Pancreas (tissue), 10 donors: ENCODE data around the gene ATXN1. TPM values are rescaled to one million over a fixed set of nuclear protein-coding genes. Genes with fewer than 3 reads are reported as not detected.
A peak's percentile ranks its signal among the peaks of the same experiment; 100 is the strongest.

ENCODE experiments used
- ATAC-seq, 4 donors: fragments of 200-7000 bp; cut with Tn5 transposase; one replicate each; pipeline versions ENCODE4 v1.8.0 to v1.9.1; 2020; ENCODE audit warnings: mild to moderate bottlenecking in 4 of 4, moderate library complexity in 4 of 4
- DNase-seq, 6 donors: peaks; one replicate each; pipeline ENCODE4 v3.0.0-alpha.2; 2020
- FAIRE-seq: peaks from 2 replicates; lab custom pipeline; 2012; peaks lifted over from hg19 to GRCh38; lab: Jason Lieb, UNC
- H3K27ac ChIP-seq, 4 donors: fragments of 200-600 bp; sonication (generic); 1 replicate in 3 of 4; 2 replicates in 1 of 4; pipeline versions ENCODE4 v1.5.0 to v1.8.0; 2020
- H3K27me3 ChIP-seq, 4 donors: fragments of 200-600 bp; one replicate each; pipeline ENCODE4 v1.8.0; 2021
- H3K36me3 ChIP-seq, 3 donors: fragments of 200-600 bp; sonication (generic) in 1 of 3; one replicate each; pipeline versions ENCODE4 v1.5.0 to v1.8.0; 2020 to 2021
- H3K4me1 ChIP-seq, 3 donors: fragments of 200-600 bp; one replicate each; pipeline ENCODE4 v1.8.0; 2021
- H3K4me3 ChIP-seq, 4 donors: fragments of 200-600 bp; sonication (generic) in 2 of 4; one replicate each; pipeline versions ENCODE4 v1.5.0 to v1.8.0; 2020 to 2021
- H3K9me3 ChIP-seq, 4 donors: fragments of 200-600 bp; one replicate each; pipeline ENCODE4 v1.8.0; 2021
- CTCF ChIP-seq, 4 donors: fragments of 200-600 bp; sonication (generic) in 3 of 4; IDR thresholded peaks; one replicate each; pipeline versions ENCODE4 v1.5.0 to v1.8.0; 2021; ENCODE audit warnings: antibody characterized with exemption in 4 of 4
- WGBS, 2 donors: extraction: QIAGEN DNeasy Blood & Tissue Kit; methylation state at CpG; one replicate each; pipeline ENCODE4 v1.1.7; 2013; 5-methylcytosine and 5-hydroxymethylcytosine counted together
- intact Hi-C, 3 donors: fragments of 100-400 bp; cut with DNase I; formaldehyde crosslinking; loops; one replicate each; pipeline versions ENCODE4 v1.11.1 to v1.14.2; 2022
- polyA plus RNA-seq, 2 donors: library from polyadenylated mRNA; stranded (reverse); fragments of 200-250 nt; gene quantifications; one replicate each; pipeline ENCODE4 v1.2.3, GENCODE V29; 2013
- total RNA-seq, 6 donors: library from RNA; stranded (reverse); fragmentation: NEBNext Ultra II Directional in 4 of 6; extraction: Animal tissue kit (Norgen Biotek cat#: 25700) in 4 of 6; gene quantifications; one replicate each; pipeline versions ENCODE4 v1.2.1 to v1.2.4, GENCODE V29; 2021 to 2023
- donor health status: healthy with polysubstance abuse.
- donor health status: DM: no; HTN: no; CAD: no; lungs with moderate emphysema.
- donor health status: DM: no; HTN: no; CAD: no.
- donor health status: control.
- donor health status: control.
- donor health status: Bipolar disorder and iron deficiency.
- donor health status: DM: yes; HTN: yes; CAD: no.
- donor health status: DM: no; HTN: no; CAD: no.
- donor health status: DM: no; HTN: no; CAD: no.
- donor health status: DM: yes; HTN: yes; CAD: no.

ATXN1 gene
- total and polyA plus RNA-seq, 8 donors: 4.9 to 38.6 (median 20.5) TPM

GRCh38 chr6:16412982-16413381 lies 348.3 kb downstream of the ATXN1 start:
- Histone ChIP-seq H3K27me3 (no peaks in the 10 kb centered on the region), H3K4me3 (no peak overlapping the region), H3K9me3 (no peaks in the 10 kb centered on the region), H3K27ac (no peak overlapping the region), H3K4me1 (no peaks in the 10 kb centered on the region), H3K36me3 (no peaks in the 10 kb centered on the region)
- WGBS, 2 donors: 85 to 87% methylated on average over 3 of the region's 3 CpGs
- intact Hi-C loops: loop anchor here in 1 of 3 donors (10.0 kb wide), 1 partner anchor 78 kb away; no protein-coding TSS in a partner anchor
- no peak for ATAC-seq
- no peak for DNase-seq
- FAIRE-seq: no peak
- no peak for TF ChIP-seq CTCF (IDR thresholded peaks at IDR 0.05)

GRCh38 chr6:16412171-16412570 lies 349.1 kb downstream of the ATXN1 start:
- Histone ChIP-seq H3K27ac (no peak overlapping the region), H3K4me1 (no peaks in the 10 kb centered on the region), H3K36me3 (no peaks in the 10 kb centered on the region), H3K27me3 (no peaks in the 10 kb centered on the region), H3K4me3 (no peak overlapping the region), H3K9me3 (no peaks in the 10 kb centered on the region)
- intact Hi-C loops: loop anchor here in 1 of 3 donors (10.0 kb wide), 1 partner anchor 77 kb away; no protein-coding TSS in a partner anchor
- DNase-seq (no peak), FAIRE-seq (no peak), ATAC-seq (no peak)
- 88 to 92% methylated on average over 4 of the region's 4 CpGs for WGBS, 2 donors
- no peak for TF ChIP-seq CTCF (IDR thresholded peaks at IDR 0.05)

GRCh38 chr6:16409531-16410441 lies 351.5 kb downstream of the ATXN1 start:
- Histone ChIP-seq H3K36me3 (no peaks in the 10 kb centered on the region), H3K4me1 (peaks cover 0 to 8% (median 0%) of the 10 kb centered on the region in 3 donors), H3K9me3 (no peaks in the 10 kb centered on the region), H3K27ac (no peak overlapping the region), H3K4me3 (no peak overlapping the region), H3K27me3 (no peaks in the 10 kb centered on the region)
- FAIRE-seq (no peak), DNase-seq (peak in 4 of 6 donors; percentile 7 to 60 (median 34)), ATAC-seq (peak in 3 of 4 donors; percentile 74 to 77 (median 75))
- peak; percentile 27 to 45 (median 32) for TF ChIP-seq CTCF (IDR thresholded peaks at IDR 0.05)
- WGBS, 2 donors: 57 to 67% methylated on average over 19 of the region's 19 CpGs
- intact Hi-C loops: loop anchor here in 1 of 3 donors (10.0 kb wide), 1 partner anchor 75 kb away; no protein-coding TSS in a partner anchor

GRCh38 chr6:16408766-16409165 lies 352.5 kb downstream of the ATXN1 start:
- Histone ChIP-seq H3K27me3 (no peaks in the 10 kb centered on the region), H3K4me1 (peaks cover 0 to 8% (median 0%) of the 10 kb centered on the region in 3 donors), H3K9me3 (no peaks in the 10 kb centered on the region), H3K4me3 (no peak overlapping the region), H3K27ac (no peak overlapping the region), H3K36me3 (no peaks in the 10 kb centered on the region)
- DNase-seq (no peak), ATAC-seq (no peak), FAIRE-seq (no peak)
- intact Hi-C loops: no loop called here
- TF ChIP-seq CTCF (IDR thresholded peaks at IDR 0.05): no peak
- WGBS, 2 donors: 88 to 94% methylated on average over 3 of the region's 3 CpGs
